ENCODE measurements around the gene DNAJC22. TPM values are rescaled to one million over a fixed set of nuclear protein-coding genes. Genes with fewer than 3 reads are reported as not detected.

The DNAJC22 gene
- polyA plus RNA-seq, 3 donors: not detected

DNA sequence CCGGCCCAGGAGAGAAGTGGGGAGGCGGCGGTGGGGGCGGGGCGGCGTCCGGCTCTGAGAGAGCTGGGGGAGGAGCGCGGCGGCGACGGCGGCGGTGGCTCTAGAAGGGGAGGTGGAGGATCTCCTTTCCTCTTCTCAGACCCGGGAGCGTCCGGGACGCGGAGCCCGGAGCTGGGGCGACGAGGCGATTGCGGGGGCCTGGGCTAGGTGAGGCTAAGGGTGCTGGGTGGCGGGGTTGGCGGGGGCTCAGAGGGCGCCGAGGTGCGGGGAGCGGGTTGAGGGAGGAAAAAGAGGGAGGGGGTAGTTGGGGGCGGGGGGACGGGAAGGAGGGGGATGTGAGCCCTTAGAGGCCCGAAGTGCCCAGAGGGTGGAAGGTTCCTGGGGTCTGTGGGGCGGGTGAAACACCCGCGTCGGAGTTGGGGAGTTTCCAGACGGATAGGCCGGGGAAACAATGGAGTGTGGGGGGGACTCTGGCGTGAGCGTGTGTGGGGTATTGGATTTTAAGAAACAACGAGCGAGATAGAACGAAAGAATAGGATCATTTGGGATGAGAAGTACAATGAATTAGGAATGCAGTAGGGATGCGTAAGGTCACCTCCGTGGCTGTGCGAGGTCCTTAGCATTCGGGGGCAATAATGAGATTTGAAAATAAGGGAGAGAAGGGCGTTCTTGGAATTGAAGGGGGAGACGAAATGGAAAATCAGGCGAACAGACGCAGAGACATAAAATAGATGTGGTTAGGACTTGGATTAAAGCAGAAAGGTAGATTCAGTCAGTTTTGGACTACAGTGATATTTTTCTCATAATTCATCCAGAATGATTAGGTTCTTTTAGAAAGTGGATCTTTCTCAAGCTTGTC, 20.9 kb downstream of the DNAJC22 start, which contains the start of gene SPATS2:
SPATS2 (plus strand) TSS at position 82 of the 859 bp plus-strand sequence. CDS start 93,551 bp downstream, outside the sequence.
- peak within 1 kb of the TSS; percentile 96 to 97 for H3K4me3 Mint-ChIP-seq
- WGBS (ENCODE audit: insufficient coverage): under 1% methylated on average over 32 of the region's 52 CpGs
- peaks cover 36% of the 10 kb centered on the region for H3K4me1 Mint-ChIP-seq
- H3K27ac Mint-ChIP-seq: peak within 1 kb of the TSS; percentile 82 to 96 (median 91)
- H3K36me3 Mint-ChIP-seq: peaks cover 0 to under 1% of the 10 kb centered on the region in 2 donors
- peak in 1 of 3 donors; percentile 66 for DNase-seq
- peaks cover 33 to 39% of the 10 kb centered on the region in 2 donors for H3K4me1 ChIP-seq (ENCODE audit: control insufficient read depth in 1 of 2, insufficient read depth in 2 of 2, low read length in 2 of 2)
- H3K9ac ChIP-seq (ENCODE audit: insufficient read depth, low read length, poor library complexity, severe bottlenecking): peak within 1 kb of the TSS; percentile 92
- no peaks in the 10 kb centered on the region for H3K9me3 ChIP-seq (replicated peaks in 1 of 2; ENCODE audit: control insufficient read depth in 1 of 2, insufficient read depth in 1 of 2, low read length in 2 of 2)
- peak within 1 kb of the TSS; percentile 80 to 94 (median 93) for H3K4me3 ChIP-seq (replicated peaks in 1 of 3; ENCODE audit: low read depth in 2 of 3, low read length in 3 of 3)
- H3K79me2 ChIP-seq (ENCODE audit: insufficient read depth, low read length): no peaks in the 10 kb centered on the region
- H2AFZ ChIP-seq (ENCODE audit: insufficient read depth, low read depth, low read length, poor library complexity, severe bottlenecking): peak within 1 kb of the TSS; percentile 98
- H3K9me3 Mint-ChIP-seq: no peaks in the 10 kb centered on the region
- peaks cover 0 to 2% (median 0%) of the 10 kb centered on the region in 3 donors for H3K27me3 Mint-ChIP-seq (ENCODE audit: low read depth in 3 of 3)
- peak within 1 kb of the TSS; percentile 72 to 87 for H3K27ac ChIP-seq (ENCODE audit: low read depth in 1 of 2, low read length in 2 of 2)
- intact Hi-C loops (cut with micrococcal nuclease): no loop called here
- TF ChIP-seq, protein P1, sequence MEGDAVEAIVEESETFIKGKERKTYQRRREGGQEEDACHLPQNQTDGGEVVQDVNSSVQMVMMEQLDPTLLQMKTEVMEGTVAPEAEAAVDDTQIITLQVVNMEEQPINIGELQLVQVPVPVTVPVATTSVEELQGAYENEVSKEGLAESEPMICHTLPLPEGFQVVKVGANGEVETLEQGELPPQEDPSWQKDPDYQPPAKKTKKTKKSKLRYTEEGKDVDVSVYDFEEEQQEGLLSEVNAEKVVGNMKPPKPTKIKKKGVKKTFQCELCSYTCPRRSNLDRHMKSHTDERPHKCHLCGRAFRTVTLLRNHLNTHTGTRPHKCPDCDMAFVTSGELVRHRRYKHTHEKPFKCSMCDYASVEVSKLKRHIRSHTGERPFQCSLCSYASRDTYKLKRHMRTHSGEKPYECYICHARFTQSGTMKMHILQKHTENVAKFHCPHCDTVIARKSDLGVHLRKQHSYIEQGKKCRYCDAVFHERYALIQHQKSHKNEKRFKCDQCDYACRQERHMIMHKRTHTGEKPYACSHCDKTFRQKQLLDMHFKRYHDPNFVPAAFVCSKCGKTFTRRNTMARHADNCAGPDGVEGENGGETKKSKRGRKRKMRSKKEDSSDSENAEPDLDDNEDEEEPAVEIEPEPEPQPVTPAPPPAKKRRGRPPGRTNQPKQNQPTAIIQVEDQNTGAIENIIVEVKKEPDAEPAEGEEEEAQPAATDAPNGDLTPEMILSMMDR (IDR thresholded peaks at IDR 0.05): no peak
- no peaks in the 10 kb centered on the region for H3K36me3 ChIP-seq (replicated peaks in 1 of 2; ENCODE audit: control insufficient read depth in 1 of 2, insufficient read depth in 2 of 2, low read length in 2 of 2)
- peak within 1 kb of the TSS; percentile 91 for H3K4me2 ChIP-seq (replicated peaks; ENCODE audit: extremely low read depth, low read length, poor library complexity, severe bottlenecking)
- no peaks in the 10 kb centered on the region for H4K20me1 ChIP-seq (ENCODE audit: insufficient read depth, low read length)
- no peaks in the 10 kb centered on the region for H3K27me3 ChIP-seq (ENCODE audit: control insufficient read depth in 2 of 2, insufficient read depth in 2 of 2, low read length in 2 of 2)

DNA sequence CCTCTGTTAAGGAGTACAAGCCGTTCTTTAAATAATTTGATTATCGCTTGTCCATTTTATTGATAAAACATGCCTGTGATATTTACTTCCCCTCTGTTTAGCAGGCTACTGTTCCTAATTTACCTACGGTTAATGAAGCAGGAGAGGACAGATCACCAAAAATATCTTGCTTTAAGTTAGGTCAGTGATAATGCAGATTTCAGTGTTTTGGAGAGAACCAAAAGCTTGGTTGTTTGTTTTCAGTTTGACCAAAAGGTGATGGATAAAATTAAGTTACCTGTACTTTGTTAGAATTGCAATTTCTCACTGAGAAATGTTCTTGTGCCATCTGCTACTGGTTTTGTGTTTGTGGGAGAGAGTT, 21.5 kb downstream of the DNAJC22 start:
- intact Hi-C loops (cut with micrococcal nuclease): no loop called here
- no peak overlapping the region for H3K27ac ChIP-seq (ENCODE audit: low read depth in 1 of 2, low read length in 2 of 2)
- peaks cover 0 to 2% (median 0%) of the 10 kb centered on the region in 3 donors for H3K27me3 Mint-ChIP-seq (ENCODE audit: low read depth in 3 of 3)

More for the DNA sequence above, 21.5 kb downstream of the DNAJC22 start:
- H3K79me2 ChIP-seq (ENCODE audit: insufficient read depth, low read length): no peaks in the 10 kb centered on the region
- no peaks in the 10 kb centered on the region for H3K36me3 ChIP-seq (replicated peaks in 1 of 2; ENCODE audit: control insufficient read depth in 1 of 2, insufficient read depth in 2 of 2, low read length in 2 of 2)
- H3K4me1 ChIP-seq (ENCODE audit: control insufficient read depth in 1 of 2, insufficient read depth in 2 of 2, low read length in 2 of 2): peaks cover 33 to 39% of the 10 kb centered on the region in 2 donors
- no peaks in the 10 kb centered on the region for H3K9me3 ChIP-seq (replicated peaks in 1 of 2; ENCODE audit: control insufficient read depth in 1 of 2, insufficient read depth in 1 of 2, low read length in 2 of 2)
- Mint-ChIP-seq H3K9me3 (no peaks in the 10 kb centered on the region), H3K4me3 (peak overlapping the region in 1 of 2 donors; percentile 97), H3K27ac (no peak overlapping the region), H3K36me3 (peaks cover 0 to 4% of the 10 kb centered on the region in 2 donors), H3K4me1 (peaks cover 36% of the 10 kb centered on the region)
- DNase-seq: no peak
- H3K9ac ChIP-seq (ENCODE audit: insufficient read depth, low read length, poor library complexity, severe bottlenecking): no peak overlapping the region
- no CpG with 5 or more reads among the region's 3 CpGs for WGBS (ENCODE audit: insufficient coverage)
- peak overlapping the region; percentile 98 for H2AFZ ChIP-seq (ENCODE audit: insufficient read depth, low read depth, low read length, poor library complexity, severe bottlenecking)
- TF ChIP-seq, protein P1 (IDR thresholded peaks at IDR 0.05): no peak
- H4K20me1 ChIP-seq (ENCODE audit: insufficient read depth, low read length): no peaks in the 10 kb centered on the region
- peak overlapping the region in 1 of 3 experiments; percentile 94 for H3K4me3 ChIP-seq (replicated peaks in 1 of 3; ENCODE audit: low read depth in 2 of 3, low read length in 3 of 3)
- peak overlapping the region; percentile 91 for H3K4me2 ChIP-seq (replicated peaks; ENCODE audit: extremely low read depth, low read length, poor library complexity, severe bottlenecking)
- H3K27me3 ChIP-seq (ENCODE audit: control insufficient read depth in 2 of 2, insufficient read depth in 2 of 2, low read length in 2 of 2): no peaks in the 10 kb centered on the region

Data from CD14-positive monocyte (primary cell).